HG03175 (cell line): ENCODE results near the gene WDR47.
"Not testable (repeated sequence)": the region's sequence is repeated elsewhere in the genome, so short reads cannot be mapped to it uniquely, and the experiment has no call there.

Experiments
- ATAC-seq: cut with Tn5 transposase; IDR thresholded peaks from one replicate; pipeline ENCODE4 v1.9.1; 2021; ENCODE audit warnings: mild to moderate bottlenecking, moderate library complexity; ENCODE audit not compliant: unreplicated experiment

The WDR47 gene

GRCh38 chr1:109056064-109056463, 14.2 kb upstream of the WDR47 start:
- no peak for ATAC-seq

GRCh38 chr1:109052145-109052544, 10.2 kb upstream of the WDR47 start:
- ATAC-seq = not testable (repeated sequence)

- no peak for ATAC-seq
Measured at GRCh38 chr1:109050228-109050995, 8.5 kb upstream of the WDR47 start.

- ATAC-seq = no peak
Measured at GRCh38 chr1:109048335-109048734, 6.4 kb upstream of the WDR47 start.

- ATAC-seq = no peak
Measured at GRCh38 chr1:109047339-109047738, 5.4 kb upstream of the WDR47 start.

- no peak for ATAC-seq
Measured at GRCh38 chr1:109046671-109047070, 4.8 kb upstream of the WDR47 start.

GRCh38 chr1:109045595-109045994, 3.7 kb upstream of the WDR47 start:
- ATAC-seq = no peak

GRCh38 chr1:109040989-109041620, 797 bp downstream of the WDR47 start:
- ATAC-seq = peak; percentile 25

- no peak for ATAC-seq
Measured at GRCh38 chr1:109040627-109040988, 1.3 kb downstream of the WDR47 start.

DNA sequence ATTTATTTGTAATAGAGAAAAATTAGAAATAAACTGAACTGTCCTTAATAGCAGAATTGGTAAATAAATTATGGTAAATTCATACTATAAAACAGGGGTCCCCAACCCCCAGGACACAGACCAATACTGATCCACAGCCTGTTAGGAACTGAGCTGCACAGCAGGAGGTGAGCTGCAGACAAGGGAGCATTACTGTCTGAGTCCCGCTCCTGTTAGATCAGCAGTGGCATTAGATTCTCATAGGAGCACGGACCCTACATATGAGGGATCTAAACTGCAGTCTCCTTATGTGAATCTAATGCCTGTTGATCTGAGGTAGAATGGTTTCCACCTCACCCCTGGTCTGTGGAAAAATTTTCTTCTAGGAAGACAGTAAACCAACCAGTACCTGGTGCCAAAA, 7.5 kb downstream of the WDR47 start:
- ATAC-seq = no peak

GRCh38 chr1:109029493-109029892, 12.4 kb downstream of the WDR47 start:
- ATAC-seq = not testable (repeated sequence)

- ATAC-seq = no peak
Measured at GRCh38 chr1:109027841-109028240, 14.1 kb downstream of the WDR47 start.

DNA sequence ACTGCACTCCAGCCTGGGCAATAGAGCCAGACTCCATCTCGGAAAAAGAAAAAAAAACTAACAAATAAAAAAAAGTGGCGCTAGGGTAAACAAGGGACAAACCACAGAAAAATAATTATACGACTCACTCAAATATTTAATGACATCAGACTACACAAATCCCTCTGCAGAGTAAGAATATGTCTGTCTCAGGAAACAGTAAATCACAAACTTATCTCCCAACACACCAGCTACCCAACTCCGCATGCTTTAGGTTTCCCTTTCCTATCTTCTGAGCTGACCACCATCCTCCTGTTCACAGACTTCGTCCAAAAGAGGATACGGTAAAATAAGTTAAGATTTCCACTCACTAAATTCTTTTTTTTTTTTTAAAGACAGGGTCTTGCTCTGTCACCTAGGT, 16.2 kb downstream of the WDR47 start:
- ATAC-seq = no peak

- no peak for ATAC-seq
Measured at GRCh38 chr1:109024646-109025045, 17.3 kb downstream of the WDR47 start.

DNA sequence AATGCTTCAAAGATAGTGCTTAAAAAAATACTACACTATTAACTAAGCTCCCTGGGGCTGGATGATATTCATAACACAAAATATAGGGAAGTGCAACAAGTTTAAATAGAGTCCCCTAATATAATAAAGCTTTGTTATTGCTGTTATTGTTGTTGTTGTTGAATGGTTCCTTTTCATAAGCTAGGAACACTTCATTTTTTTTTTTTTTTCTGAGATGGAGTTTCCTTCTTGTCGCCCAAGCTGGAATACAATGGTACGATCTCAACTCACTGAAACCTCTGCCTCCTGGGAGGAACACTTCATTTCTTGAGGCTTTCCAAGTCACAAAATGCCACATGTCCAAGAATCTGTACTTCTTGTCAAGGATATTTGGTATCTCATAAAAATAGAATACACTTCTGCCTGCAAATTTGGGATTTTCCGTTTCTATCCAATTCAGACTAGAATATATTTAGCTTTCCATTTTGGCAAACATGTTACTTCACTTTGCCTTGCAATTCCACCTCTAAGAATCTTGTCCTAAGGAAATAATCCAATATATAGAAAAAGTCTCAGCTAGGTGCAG, 21.1 kb downstream of the WDR47 start:
- no peak for ATAC-seq

DNA sequence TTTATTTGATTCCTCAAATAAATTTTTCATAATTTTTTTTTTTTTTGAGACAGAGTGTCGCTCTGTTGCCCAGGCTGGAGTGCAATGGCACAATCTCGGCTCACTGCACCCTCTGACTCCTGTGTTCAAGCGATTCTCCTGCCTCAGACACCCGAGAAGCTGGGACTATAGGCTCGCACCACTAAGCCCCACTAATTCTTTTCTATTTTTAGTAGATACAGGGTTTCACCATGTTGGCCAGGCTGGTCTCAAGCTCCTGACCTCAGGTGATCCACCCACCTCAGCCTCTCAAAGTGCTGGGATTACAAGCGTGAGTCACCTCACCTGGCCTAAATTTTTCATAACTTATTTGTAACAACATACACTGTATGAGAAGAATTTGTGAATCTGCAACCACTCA, 24.2 kb downstream of the WDR47 start:
- ATAC-seq = not testable (repeated sequence)

DNA sequence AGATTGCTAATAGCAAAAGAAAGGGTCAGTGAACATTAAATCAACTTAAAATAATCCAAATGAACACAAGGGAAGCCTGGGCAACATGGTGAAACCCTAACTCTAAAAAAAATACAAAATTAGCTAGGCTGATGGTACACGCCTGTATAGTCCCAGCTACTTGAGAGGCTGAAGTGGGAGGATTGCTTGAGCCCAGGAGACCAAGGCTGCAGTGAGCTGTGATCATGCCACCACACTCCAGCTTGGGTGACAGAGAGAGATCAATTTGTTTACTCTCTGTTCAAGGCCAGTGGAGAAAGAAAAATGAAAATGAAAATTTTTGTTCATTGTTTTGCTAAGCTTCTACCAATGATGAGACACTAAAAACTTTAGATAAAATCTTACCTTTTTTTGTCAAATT, 24.8 kb downstream of the WDR47 start:
- ATAC-seq = no peak

- ATAC-seq = no peak
Measured at GRCh38 chr1:109011335-109011734, 30.6 kb downstream of the WDR47 start.

- not testable (repeated sequence) for ATAC-seq
Measured at GRCh38 chr1:108996622-108997021, 45.3 kb downstream of the WDR47 start.

GRCh38 chr1:108983114-108983513, 58.8 kb downstream of the WDR47 start:
- ATAC-seq = no peak

GRCh38 chr1:108976658-108977057, 65.2 kb downstream of the WDR47 start:
- ATAC-seq = no peak

- no peak for ATAC-seq
Measured at GRCh38 chr1:108972951-108973350, 69.0 kb downstream of the WDR47 start.
